Esophagus muscularis mucosa (tissue), 4 donors: ENCODE results near the gene PTBP1. TPM values are rescaled to one million over a fixed set of nuclear protein-coding genes. Genes with fewer than 3 reads are reported as not detected.
"Not testable (repeated sequence)": the region's sequence is repeated elsewhere in the genome, so short reads cannot be mapped to it uniquely, and the experiment has no call there.

ENCODE experiments used
- DNase-seq: peaks from one replicate; pipeline ENCODE4 v3.0.0-alpha.2; 2017; ENCODE audit errors: extremely low spot score
- H3K27ac ChIP-seq, 4 donors: fragments of 200-600 bp; sonication (generic); replicated peaks in 1 of 4; 1 replicate in 3 of 4; 2 replicates in 1 of 4; pipeline ENCODE4 v1.5.1; 2016 to 2019; ENCODE audit warnings: mild to moderate bottlenecking in 1 of 4
- H3K27me3 ChIP-seq, 4 donors: fragments of 200-600 bp; sonication (generic); one replicate each; pipeline versions ENCODE4 v1.5.1 to v1.6.0; 2016 to 2019
- H3K36me3 ChIP-seq, 4 donors: fragments of 200-600 bp; sonication (generic); one replicate each; pipeline ENCODE4 v1.5.1; 2016 to 2019
- H3K4me1 ChIP-seq, 4 donors: fragments of 200-600 bp; sonication (generic); one replicate each; pipeline ENCODE4 v1.5.1; 2016 to 2019
- H3K4me3 ChIP-seq, 4 donors: fragments of 200-600 bp; sonication (generic); 1 replicate in 2 of 4; 2 replicates in 2 of 4; pipeline ENCODE4 v1.5.1; 2016 to 2019; ENCODE audit warnings: mild to moderate bottlenecking in 4 of 4, moderate library complexity in 1 of 4
- H3K9me3 ChIP-seq, 4 donors: fragments of 200-600 bp; sonication (generic); 1 replicate in 3 of 4; 2 replicates in 1 of 4; pipeline ENCODE4 v1.5.1; 2016 to 2019
- EP300 ChIP-seq: sonication (generic); formaldehyde crosslinking; IDR thresholded peaks from one replicate; pipeline ENCODE4 v1.6.1; 2017; ENCODE audit warnings: antibody characterized with exemption
- POLR2A ChIP-seq: fragments of 450-650 bp; IDR thresholded peaks from one replicate; pipeline ENCODE4 v1.6.1; 2017; ENCODE audit warnings: antibody characterized with exemption, moderate library complexity, mild to moderate bottlenecking, low read depth
- POLR2AphosphoS5 ChIP-seq, 2 donors: sonication (generic); formaldehyde crosslinking; IDR thresholded peaks; one replicate each; pipeline ENCODE4 v1.6.1; 2017; ENCODE audit warnings: antibody characterized with exemption in 2 of 2
- WGBS: methylation state at CpG from one replicate; pipeline ENCODE4 v1.1.5; 2018; 5-methylcytosine and 5-hydroxymethylcytosine counted together
- intact Hi-C: fragments of 100-400 bp; cut with DNase I; formaldehyde crosslinking; loops from one replicate; pipeline ENCODE4 v1.15.1; 2023
- total RNA-seq, 4 donors: library from RNA; depleted of rRNA; stranded (reverse); fragments of >200 nt; gene quantifications; one replicate each; pipeline versions ENCODE4 v1.1.0 to v1.2.1, GENCODE V29; 2016
- TF ChIP-seq, protein P1 (sequence below), 3 experiments: fragments of 200-600 bp in 2 of 3; fragments of 450-650 bp in 1 of 3; sonication (generic) in 2 of 3; IDR thresholded peaks; one replicate each; pipeline ENCODE4 v1.5.1; 2017 to 2019; ENCODE audit warnings: antibody characterized with exemption in 3 of 3, mild to moderate bottlenecking in 2 of 3, moderate library complexity in 1 of 3

The PTBP1 gene
- total RNA-seq, 4 donors from 2014 or later, result 76.8 to 110 (median 95.3) TPM

- TF ChIP-seq EP300 (no peak), POLR2A (no peak), POLR2AphosphoS5 (IDR thresholded peaks at IDR 0.05) (no peak)
- TF ChIP-seq, protein P1, sequence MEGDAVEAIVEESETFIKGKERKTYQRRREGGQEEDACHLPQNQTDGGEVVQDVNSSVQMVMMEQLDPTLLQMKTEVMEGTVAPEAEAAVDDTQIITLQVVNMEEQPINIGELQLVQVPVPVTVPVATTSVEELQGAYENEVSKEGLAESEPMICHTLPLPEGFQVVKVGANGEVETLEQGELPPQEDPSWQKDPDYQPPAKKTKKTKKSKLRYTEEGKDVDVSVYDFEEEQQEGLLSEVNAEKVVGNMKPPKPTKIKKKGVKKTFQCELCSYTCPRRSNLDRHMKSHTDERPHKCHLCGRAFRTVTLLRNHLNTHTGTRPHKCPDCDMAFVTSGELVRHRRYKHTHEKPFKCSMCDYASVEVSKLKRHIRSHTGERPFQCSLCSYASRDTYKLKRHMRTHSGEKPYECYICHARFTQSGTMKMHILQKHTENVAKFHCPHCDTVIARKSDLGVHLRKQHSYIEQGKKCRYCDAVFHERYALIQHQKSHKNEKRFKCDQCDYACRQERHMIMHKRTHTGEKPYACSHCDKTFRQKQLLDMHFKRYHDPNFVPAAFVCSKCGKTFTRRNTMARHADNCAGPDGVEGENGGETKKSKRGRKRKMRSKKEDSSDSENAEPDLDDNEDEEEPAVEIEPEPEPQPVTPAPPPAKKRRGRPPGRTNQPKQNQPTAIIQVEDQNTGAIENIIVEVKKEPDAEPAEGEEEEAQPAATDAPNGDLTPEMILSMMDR (IDR thresholded peaks at IDR 0.05), result no peak
- intact Hi-C loops, result no loop called here
- Histone ChIP-seq H3K27ac (peak within 1 kb of the TSS; percentile 76 to 86 (median 80)), H3K36me3 (no peaks in the 10 kb centered on the region), H3K4me3 (peak within 1 kb of the TSS in 3 of 4 donors; percentile 33 to 36 (median 36)), H3K9me3 (no peaks in the 10 kb centered on the region), H3K27me3 (peaks cover 0 to 66% (median 12%) of the 10 kb centered on the region in 4 donors), H3K4me1 (peaks cover 13 to 44% (median 43%) of the 10 kb centered on the region in 4 donors)
- WGBS, result 47% methylated on average over 44 of the region's 55 CpGs
- no peak for DNase-seq
Observed at GRCh38 chr19:852136-853013, 55.1 kb downstream of the PTBP1 start, which contains the start of gene ELANE. Gene ELANE, plus strand, starts transcription at chr19:852303. Its CDS starts 26 bp downstream, at chr19:852329.

DNA sequence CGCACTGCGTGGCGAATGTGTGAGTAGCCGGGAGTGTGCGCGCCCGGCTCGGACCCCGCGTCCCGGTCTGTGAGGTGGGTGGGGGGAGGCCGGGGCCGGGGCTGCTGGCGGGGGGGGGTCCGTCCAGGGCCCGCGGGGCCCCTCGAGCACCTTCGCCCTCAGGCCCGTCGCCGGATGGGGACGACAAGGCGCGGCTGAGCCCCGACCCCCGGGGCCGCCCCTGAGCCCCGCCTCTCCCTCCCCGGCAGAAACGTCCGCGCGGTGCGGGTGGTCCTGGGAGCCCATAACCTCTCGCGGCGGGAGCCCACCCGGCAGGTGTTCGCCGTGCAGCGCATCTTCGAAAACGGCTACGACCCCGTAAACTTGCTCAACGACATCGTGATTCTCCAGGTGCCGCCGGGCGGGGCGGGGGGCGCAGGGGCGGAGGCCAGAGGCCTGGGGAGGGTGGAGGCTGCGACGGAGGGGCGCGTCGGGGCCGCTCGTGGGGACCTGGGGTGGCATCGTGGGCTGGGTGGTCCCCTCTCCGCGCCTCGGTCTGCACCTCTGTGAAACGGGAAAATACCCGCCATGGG, 55.8 kb downstream of the PTBP1 start:
- peaks cover 0 to 64% (median 12%) of the 10 kb centered on the region in 4 donors for H3K27me3 ChIP-seq
- peak overlapping the region in 1 of 4 donors; percentile 18 for H3K4me3 ChIP-seq
- H3K36me3 ChIP-seq, result no peaks in the 10 kb centered on the region
- TF ChIP-seq POLR2AphosphoS5 (IDR thresholded peaks at IDR 0.05), result no peak
- TF ChIP-seq, protein P1 (IDR thresholded peaks at IDR 0.05), result no peak
- TF ChIP-seq POLR2A, result no peak
- no peak for TF ChIP-seq EP300
- DNase-seq, result no peak
- no peaks in the 10 kb centered on the region for H3K9me3 ChIP-seq
- intact Hi-C loops, result no loop called here
- 40% methylated on average over 9 of the region's 67 CpGs for WGBS
- H3K27ac ChIP-seq, result no peak overlapping the region
- peaks cover 9 to 37% (median 36%) of the 10 kb centered on the region in 4 donors for H3K4me1 ChIP-seq

GRCh38 chr19:853614-854220, 56.5 kb downstream of the PTBP1 start:
- 93% methylated on average over 8 of the region's 17 CpGs for WGBS
- Histone ChIP-seq H3K4me1 (peaks cover 9 to 31% (median 30%) of the 10 kb centered on the region in 4 donors), H3K27me3 (peaks cover 0 to 65% (median 15%) of the 10 kb centered on the region in 4 donors)
- H3K36me3 ChIP-seq, H3K9me3 ChIP-seq, intact Hi-C loops, H3K4me3 ChIP-seq, H3K27ac ChIP-seq, DNase-seq: not testable (repeated sequence)

- Histone ChIP-seq H3K27ac (no peak overlapping the region), H3K36me3 (no peaks in the 10 kb centered on the region), H3K27me3 (peaks cover 0 to 73% (median 21%) of the 10 kb centered on the region in 4 donors), H3K4me1 (peaks cover 9 to 32% (median 28%) of the 10 kb centered on the region in 4 donors), H3K9me3 (no peaks in the 10 kb centered on the region), H3K4me3 (no peak overlapping the region)
- intact Hi-C loops, result no loop called here
- DNase-seq, result no peak
- 78% methylated on average over 6 of the region's 6 CpGs for WGBS
- TF ChIP-seq EP300 (no peak), POLR2AphosphoS5 (IDR thresholded peaks at IDR 0.05) (no peak), POLR2A (no peak)
- TF ChIP-seq, protein P1 (IDR thresholded peaks at IDR 0.05), result no peak
Observed at GRCh38 chr19:854549-854948, 57.3 kb downstream of the PTBP1 start.

DNA sequence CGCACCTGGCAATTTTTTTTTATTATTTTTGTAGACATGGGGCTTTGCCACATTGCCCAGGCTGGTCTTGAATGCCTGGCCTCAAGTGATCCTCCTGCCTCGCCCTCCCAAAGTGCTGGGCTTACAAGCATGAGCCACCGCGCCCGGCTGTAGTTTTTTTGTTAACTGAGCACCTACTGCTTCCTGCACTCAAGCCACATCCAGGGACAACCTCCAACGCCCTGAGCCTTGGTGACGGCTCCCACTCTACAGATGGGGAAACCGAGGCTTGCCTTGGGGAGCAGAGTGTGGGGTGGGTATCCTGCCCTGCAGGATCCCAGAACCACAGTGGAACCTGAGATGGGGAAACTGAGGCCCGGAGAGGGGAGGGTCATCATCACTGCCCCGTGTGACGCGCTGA, 57.9 kb downstream of the PTBP1 start:
- DNase-seq, result no peak
- intact Hi-C loops, result no loop called here

More for the DNA sequence above, 57.9 kb downstream of the PTBP1 start:
- TF ChIP-seq POLR2AphosphoS5 (IDR thresholded peaks at IDR 0.05) (no peak), EP300 (no peak), POLR2A (no peak)
- TF ChIP-seq, protein P1 (IDR thresholded peaks at IDR 0.05), result no peak
- peaks cover 0 to 79% (median 27%) of the 10 kb centered on the region in 4 donors for H3K27me3 ChIP-seq
- no peaks in the 10 kb centered on the region for H3K9me3 ChIP-seq
- H3K27ac ChIP-seq, result no peak overlapping the region
- no peak overlapping the region for H3K4me3 ChIP-seq
- H3K36me3 ChIP-seq, result no peaks in the 10 kb centered on the region
- peaks cover 9 to 36% (median 30%) of the 10 kb centered on the region in 4 donors for H3K4me1 ChIP-seq
- WGBS, result 90% methylated on average over 7 of the region's 12 CpGs
